Smooth muscle cell (in vitro differentiated cells): ENCODE results near the gene BICC1. TPM values are rescaled to one million over a fixed set of nuclear protein-coding genes. Genes with fewer than 3 reads are reported as not detected.
A peak's percentile ranks its signal among the peaks of the same experiment; 100 is the strongest.

Experiments used
- DNase-seq: peaks from one replicate; lab custom pipeline; 2025; ENCODE audit not compliant: unreplicated experiment; lab: John Stamatoyannopoulos, UW
- H2AFZ ChIP-seq: fragments of 200-600 bp; sonication (generic); 2 replicates; pipeline ENCODE4 v1.6.0; 2016; ENCODE audit warnings: antibody characterized with exemption, low read depth, mild to moderate bottlenecking
- H3F3A ChIP-seq: fragments of 200-600 bp; sonication (generic); 2 replicates; pipeline ENCODE4 v1.6.0; 2017; ENCODE audit warnings: antibody characterized with exemption, low read depth
- H3K27ac ChIP-seq: fragments of 200-600 bp; sonication (generic); 2 replicates; pipeline ENCODE4 v1.5.1; 2016; ENCODE audit warnings: low read depth, mild to moderate bottlenecking
- H3K27me3 ChIP-seq: fragments of 200-600 bp; sonication (generic); 2 replicates; pipeline ENCODE4 v1.6.1; 2016; ENCODE audit warnings: low read depth, mild to moderate bottlenecking
- H3K36me3 ChIP-seq: fragments of 200-600 bp; sonication (generic); 2 replicates; pipeline ENCODE4 v1.5.1; 2016; ENCODE audit warnings: low read depth
- H3K4me1 ChIP-seq: fragments of 200-600 bp; sonication (generic); 2 replicates; pipeline ENCODE4 v1.5.1; 2016; ENCODE audit warnings: low read depth
- H3K4me2 ChIP-seq: fragments of 200-600 bp; sonication (generic); 2 replicates; pipeline ENCODE4 v1.6.0; 2016; ENCODE audit warnings: mild to moderate bottlenecking
- H3K4me3 ChIP-seq: fragments of 200-600 bp; sonication (generic); 2 replicates; pipeline ENCODE4 v1.5.1; 2016; ENCODE audit warnings: mild to moderate bottlenecking
- H3K79me2 ChIP-seq: fragments of 200-600 bp; sonication (generic); 2 replicates; pipeline ENCODE4 v1.6.0; 2016; ENCODE audit warnings: low read depth, mild to moderate bottlenecking
- H3K9ac ChIP-seq: fragments of 200-600 bp; sonication (generic); 2 replicates; pipeline ENCODE4 v1.6.0; 2016; ENCODE audit warnings: low read depth
- H3K9me3 ChIP-seq: fragments of 200-600 bp; sonication (generic); replicated peaks from 2 replicates; pipeline ENCODE4 v1.5.1; 2016; ENCODE audit warnings: low read depth
- H4K20me1 ChIP-seq: fragments of 200-600 bp; sonication (generic); 2 replicates; pipeline ENCODE4 v1.6.0; 2016; ENCODE audit warnings: low read depth
- WGBS: methylation state at CpG from one replicate; pipeline ENCODE4 v1.1.7; 2016; ENCODE audit warnings: low lambda C conversion rate; 5-methylcytosine and 5-hydroxymethylcytosine counted together
- polyA plus RNA-seq: library from polyadenylated mRNA; unstranded; fragments of >200 nt; fragmentation: Nextera tagmentation; extraction: Ambion mirVana; gene quantifications from 2 replicates; pipeline ENCODE4 v1.2.1, GENCODE V29; 2016
- total RNA-seq: library from RNA; depleted of rRNA; stranded (reverse); fragments of >200 nt; gene quantifications from 2 replicates; pipeline ENCODE4 v1.2.3, GENCODE V29; 2014
- TF ChIP-seq, protein P1 (sequence below): fragments of 200-600 bp; sonication (generic); IDR thresholded peaks from 2 replicates; pipeline ENCODE4 v1.5.1; 2017; ENCODE audit warnings: borderline replicate concordance, mild to moderate bottlenecking, antibody characterized with exemption; ENCODE audit not compliant: insufficient read depth, poor library complexity, severe bottlenecking

The BICC1 gene
- total and polyA plus RNA-seq, 2 experiments from 2014 or later = 7.9 to 23.0 TPM

- Histone ChIP-seq H3K9me3 (no peaks in the 10 kb centered on the region), H4K20me1 (peaks cover 18% of the 10 kb centered on the region), H3K4me2 (peak overlapping the region; percentile 68), H3K27ac (peak overlapping the region; percentile 10), H3K4me3 (no peak overlapping the region), H3K4me1 (peaks cover 7% of the 10 kb centered on the region), H3K27me3 (no peaks in the 10 kb centered on the region), H3K9ac (no peak overlapping the region), H3K79me2 (peaks cover 59% of the 10 kb centered on the region), H3F3A (no peaks in the 10 kb centered on the region), H3K36me3 (no peaks in the 10 kb centered on the region), H2AFZ (no peak overlapping the region)
- WGBS = 52% methylated on average over 3 of the region's 3 CpGs
- TF ChIP-seq, protein P1, sequence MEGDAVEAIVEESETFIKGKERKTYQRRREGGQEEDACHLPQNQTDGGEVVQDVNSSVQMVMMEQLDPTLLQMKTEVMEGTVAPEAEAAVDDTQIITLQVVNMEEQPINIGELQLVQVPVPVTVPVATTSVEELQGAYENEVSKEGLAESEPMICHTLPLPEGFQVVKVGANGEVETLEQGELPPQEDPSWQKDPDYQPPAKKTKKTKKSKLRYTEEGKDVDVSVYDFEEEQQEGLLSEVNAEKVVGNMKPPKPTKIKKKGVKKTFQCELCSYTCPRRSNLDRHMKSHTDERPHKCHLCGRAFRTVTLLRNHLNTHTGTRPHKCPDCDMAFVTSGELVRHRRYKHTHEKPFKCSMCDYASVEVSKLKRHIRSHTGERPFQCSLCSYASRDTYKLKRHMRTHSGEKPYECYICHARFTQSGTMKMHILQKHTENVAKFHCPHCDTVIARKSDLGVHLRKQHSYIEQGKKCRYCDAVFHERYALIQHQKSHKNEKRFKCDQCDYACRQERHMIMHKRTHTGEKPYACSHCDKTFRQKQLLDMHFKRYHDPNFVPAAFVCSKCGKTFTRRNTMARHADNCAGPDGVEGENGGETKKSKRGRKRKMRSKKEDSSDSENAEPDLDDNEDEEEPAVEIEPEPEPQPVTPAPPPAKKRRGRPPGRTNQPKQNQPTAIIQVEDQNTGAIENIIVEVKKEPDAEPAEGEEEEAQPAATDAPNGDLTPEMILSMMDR = no peak
- DNase-seq = no peak
These were observed 64.2 kb downstream of the BICC1 start for GRCh38 chr10:58576751-58577436.

- Histone ChIP-seq H3K27me3 (no peaks in the 10 kb centered on the region), H3K79me2 (peaks cover 60% of the 10 kb centered on the region), H3K4me3 (no peak overlapping the region), H3K36me3 (no peaks in the 10 kb centered on the region), H3F3A (no peaks in the 10 kb centered on the region), H3K9me3 (no peaks in the 10 kb centered on the region), H3K4me1 (peaks cover 7% of the 10 kb centered on the region), H3K4me2 (peak overlapping the region; percentile 68), H3K9ac (no peak overlapping the region), H3K27ac (peak overlapping the region; percentile 10), H2AFZ (no peak overlapping the region), H4K20me1 (peaks cover 18% of the 10 kb centered on the region)
- DNase-seq = no peak
- TF ChIP-seq, protein P1 = no peak
These were observed 64.7 kb downstream of the BICC1 start for GRCh38 chr10:58577437-58577777.

- no peak overlapping the region for H3K4me3 ChIP-seq
- H3K27me3 ChIP-seq = no peaks in the 10 kb centered on the region
- H3K9me3 ChIP-seq = no peaks in the 10 kb centered on the region
- no peak overlapping the region for H2AFZ ChIP-seq
- H3K4me2 ChIP-seq = peak overlapping the region; percentile 68
- WGBS = 97% methylated on average over 8 of the region's 8 CpGs
- DNase-seq = no peak
- TF ChIP-seq, protein P1 = no peak
- H3K9ac ChIP-seq = no peak overlapping the region
- peaks cover 7% of the 10 kb centered on the region for H3K4me1 ChIP-seq
- peaks cover 13% of the 10 kb centered on the region for H4K20me1 ChIP-seq
- no peaks in the 10 kb centered on the region for H3K36me3 ChIP-seq
- peak overlapping the region; percentile 10 for H3K27ac ChIP-seq
- peaks cover 63% of the 10 kb centered on the region for H3K79me2 ChIP-seq
- no peaks in the 10 kb centered on the region for H3F3A ChIP-seq
These were observed 65.7 kb downstream of the BICC1 start for GRCh38 chr10:58578366-58578765.

DNA sequence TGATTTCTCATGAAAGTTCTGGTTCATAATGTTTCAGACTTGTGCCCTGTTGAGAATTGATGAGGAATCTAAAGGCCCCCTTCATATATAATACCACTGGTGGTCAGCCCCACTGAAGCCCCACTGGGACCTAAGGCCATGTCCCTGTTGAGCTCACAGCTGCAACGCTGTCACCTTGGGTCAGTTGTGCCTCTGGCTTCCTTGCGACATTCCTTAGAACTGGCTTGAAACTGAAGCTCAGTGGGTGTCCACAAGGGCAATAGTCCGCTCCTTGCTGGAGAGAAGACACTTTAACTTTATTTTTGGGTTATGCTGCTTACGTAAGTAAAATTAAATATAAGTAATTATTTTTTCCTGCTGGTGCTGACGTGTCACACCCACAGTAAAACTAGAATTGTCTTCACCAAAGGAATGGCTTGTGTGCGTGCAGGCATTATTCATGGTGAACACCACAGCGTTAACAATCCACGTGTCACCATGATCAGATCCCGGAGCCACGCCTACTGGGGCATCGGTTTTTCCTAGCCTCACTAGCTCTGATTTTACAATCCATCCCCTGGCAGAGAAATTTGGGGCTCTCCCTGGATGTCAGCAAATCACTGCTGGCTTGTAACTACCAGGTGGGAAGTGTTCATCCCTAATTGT lies 66.5 kb downstream of the BICC1 start:
- no peaks in the 10 kb centered on the region for H3K9me3 ChIP-seq
- H3K27ac ChIP-seq = no peak overlapping the region
- H3K4me1 ChIP-seq = peaks cover 6% of the 10 kb centered on the region
- peaks cover 9% of the 10 kb centered on the region for H4K20me1 ChIP-seq
- H3K79me2 ChIP-seq = peaks cover 61% of the 10 kb centered on the region
- H3F3A ChIP-seq = no peaks in the 10 kb centered on the region
- no peak overlapping the region for H3K4me2 ChIP-seq
- no peak for DNase-seq
- H3K4me3 ChIP-seq = no peak overlapping the region
- H3K36me3 ChIP-seq = no peaks in the 10 kb centered on the region
- no peak overlapping the region for H2AFZ ChIP-seq
- H3K9ac ChIP-seq = no peak overlapping the region
- WGBS = 95% methylated on average over 11 of the region's 11 CpGs
- TF ChIP-seq, protein P1 = no peak
- no peaks in the 10 kb centered on the region for H3K27me3 ChIP-seq
